ENCODE data around the gene RYR2.

DNA sequence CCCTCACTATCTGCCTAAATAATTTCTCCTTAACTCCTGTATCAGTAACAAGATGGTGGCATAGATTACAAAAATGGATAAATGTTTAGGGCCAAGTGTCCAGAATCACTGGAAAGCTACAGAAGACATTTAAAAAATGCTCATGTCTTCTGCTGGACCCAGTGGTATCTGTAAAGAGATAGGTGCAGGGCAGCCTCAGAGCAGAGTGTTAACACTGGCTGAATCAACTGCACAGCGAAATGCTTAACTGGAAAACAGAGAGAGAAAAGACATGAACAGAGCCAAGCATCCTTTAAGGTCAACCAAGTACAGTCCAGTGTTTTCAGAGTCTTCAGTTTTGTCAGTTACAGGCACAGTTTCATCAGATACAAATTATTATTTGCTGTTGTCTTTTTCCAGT, 429.4 kb downstream of the RYR2 start:
- TF ChIP-seq POLR2A (IDR thresholded peaks at IDR 0.05) (no peak), POLR2AphosphoS5 (IDR thresholded peaks at IDR 0.05) (no peak)
- TF ChIP-seq, protein P1, sequence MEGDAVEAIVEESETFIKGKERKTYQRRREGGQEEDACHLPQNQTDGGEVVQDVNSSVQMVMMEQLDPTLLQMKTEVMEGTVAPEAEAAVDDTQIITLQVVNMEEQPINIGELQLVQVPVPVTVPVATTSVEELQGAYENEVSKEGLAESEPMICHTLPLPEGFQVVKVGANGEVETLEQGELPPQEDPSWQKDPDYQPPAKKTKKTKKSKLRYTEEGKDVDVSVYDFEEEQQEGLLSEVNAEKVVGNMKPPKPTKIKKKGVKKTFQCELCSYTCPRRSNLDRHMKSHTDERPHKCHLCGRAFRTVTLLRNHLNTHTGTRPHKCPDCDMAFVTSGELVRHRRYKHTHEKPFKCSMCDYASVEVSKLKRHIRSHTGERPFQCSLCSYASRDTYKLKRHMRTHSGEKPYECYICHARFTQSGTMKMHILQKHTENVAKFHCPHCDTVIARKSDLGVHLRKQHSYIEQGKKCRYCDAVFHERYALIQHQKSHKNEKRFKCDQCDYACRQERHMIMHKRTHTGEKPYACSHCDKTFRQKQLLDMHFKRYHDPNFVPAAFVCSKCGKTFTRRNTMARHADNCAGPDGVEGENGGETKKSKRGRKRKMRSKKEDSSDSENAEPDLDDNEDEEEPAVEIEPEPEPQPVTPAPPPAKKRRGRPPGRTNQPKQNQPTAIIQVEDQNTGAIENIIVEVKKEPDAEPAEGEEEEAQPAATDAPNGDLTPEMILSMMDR (IDR thresholded peaks at IDR 0.05), result no peak
